Muscle of back (tissue), 13 donors: ENCODE measurements around the gene DUS2. TPM values are rescaled to one million over a fixed set of nuclear protein-coding genes. Genes with fewer than 3 reads are reported as not detected.
"Not testable (repeated sequence)": the region's sequence is repeated elsewhere in the genome, so short reads cannot be mapped to it uniquely, and the experiment has no call there.

Experiments used
- DNase-seq, 3 donors: peaks; one replicate each; pipeline versions ENCODE4 v3.0.0 to v3.0.0-alpha.2; 2013
- long read RNA-seq, 9 donors: transcript quantifications; one replicate each; lab custom pipeline, GENCODE V29; 2026
- polyA plus RNA-seq, 10 donors: library from polyadenylated mRNA; unstranded; fragments of 120-200 nt; gene quantifications; one replicate each; pipeline ENCODE4 v1.2.1, GENCODE V29; 2013; ENCODE audit not compliant: insufficient read length in 10 of 10

DUS2 gene
- 10 to 100 TPM; 10.2 to 15.0 (median 11.0) TPM for polyA plus RNA-seq
- long read RNA-seq, donor 1: 0 reads
- long read RNA-seq, donor 2, partial matches to known transcripts: 0 of 2 reads
- long read RNA-seq, donor 2, other reads (novel, unspliced or antisense): 0 of 2 reads
- long read RNA-seq, donor 3: 0 reads
- long read RNA-seq, donor 4, partial matches to known transcripts: 0 of 2 reads
- long read RNA-seq, donor 4, other reads (novel, unspliced or antisense): 0 of 2 reads
- long read RNA-seq, donor 5, partial matches to known transcripts: 0 of 1 reads
- long read RNA-seq, donor 5, other reads (novel, unspliced or antisense): 0 of 1 reads
- long read RNA-seq, donor 6: 0 reads
- long read RNA-seq, donor 7, partial matches to known transcripts: 0 of 5 reads
- long read RNA-seq, donor 7, other reads (novel, unspliced or antisense): 0 of 5 reads
- long read RNA-seq, donor 8, partial matches to known transcripts: 0 of 1 reads
- long read RNA-seq, donor 8, other reads (novel, unspliced or antisense): 0 of 1 reads
- long read RNA-seq, donor 9: 0 reads

DNA sequence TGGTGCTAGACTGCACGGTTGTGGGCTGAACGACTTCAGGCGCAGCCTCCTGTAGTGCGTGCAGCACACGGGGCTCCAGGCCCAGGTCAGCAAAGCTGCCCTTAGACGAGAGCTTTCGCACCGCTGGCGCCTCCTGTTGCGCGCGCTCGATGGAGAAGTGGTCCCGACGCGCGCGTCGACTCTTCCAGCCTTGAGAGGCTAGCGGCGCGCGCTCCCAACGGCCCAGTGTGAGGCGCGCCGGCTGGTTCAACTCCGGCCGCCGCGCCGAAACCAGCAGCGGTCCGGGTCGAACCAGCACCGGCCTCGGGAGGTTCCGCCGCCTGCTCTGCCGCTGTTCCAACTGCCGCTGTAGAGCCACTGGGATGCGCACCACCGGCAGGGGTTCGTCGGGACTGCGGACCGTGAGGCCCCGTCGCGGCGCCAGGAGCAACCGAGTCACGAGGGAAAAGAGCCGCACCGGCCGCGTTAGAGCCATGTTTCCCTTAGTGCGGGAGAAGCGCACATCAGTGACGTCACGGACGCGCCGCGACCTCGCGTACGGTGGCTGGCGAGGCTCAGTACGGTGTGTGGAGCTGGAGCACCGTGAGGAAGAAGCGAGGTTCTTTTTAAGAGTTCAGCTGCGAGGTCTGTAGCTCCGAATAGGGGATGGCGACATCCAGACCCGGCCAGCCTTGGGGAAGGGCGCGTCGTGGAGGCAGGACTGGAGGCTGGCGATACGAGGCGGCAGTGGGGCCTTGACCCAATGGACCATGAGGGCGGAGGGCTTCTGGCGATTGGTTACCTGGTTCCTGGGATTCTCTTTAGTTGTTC, at the start of gene DUS2, which contains the start of gene DDX28:
Gene DUS2, plus strand, starts transcription at position 557 of the 810 bp plus-strand sequence. CDS start 14,740 bp downstream, outside the sequence.
Gene DDX28, minus strand, starts transcription at position 505 of the 810 bp plus-strand sequence. Its CDS starts 30 bp downstream, at position 475.
- peak; percentile 91 to 98 (median 96) for DNase-seq

DNA sequence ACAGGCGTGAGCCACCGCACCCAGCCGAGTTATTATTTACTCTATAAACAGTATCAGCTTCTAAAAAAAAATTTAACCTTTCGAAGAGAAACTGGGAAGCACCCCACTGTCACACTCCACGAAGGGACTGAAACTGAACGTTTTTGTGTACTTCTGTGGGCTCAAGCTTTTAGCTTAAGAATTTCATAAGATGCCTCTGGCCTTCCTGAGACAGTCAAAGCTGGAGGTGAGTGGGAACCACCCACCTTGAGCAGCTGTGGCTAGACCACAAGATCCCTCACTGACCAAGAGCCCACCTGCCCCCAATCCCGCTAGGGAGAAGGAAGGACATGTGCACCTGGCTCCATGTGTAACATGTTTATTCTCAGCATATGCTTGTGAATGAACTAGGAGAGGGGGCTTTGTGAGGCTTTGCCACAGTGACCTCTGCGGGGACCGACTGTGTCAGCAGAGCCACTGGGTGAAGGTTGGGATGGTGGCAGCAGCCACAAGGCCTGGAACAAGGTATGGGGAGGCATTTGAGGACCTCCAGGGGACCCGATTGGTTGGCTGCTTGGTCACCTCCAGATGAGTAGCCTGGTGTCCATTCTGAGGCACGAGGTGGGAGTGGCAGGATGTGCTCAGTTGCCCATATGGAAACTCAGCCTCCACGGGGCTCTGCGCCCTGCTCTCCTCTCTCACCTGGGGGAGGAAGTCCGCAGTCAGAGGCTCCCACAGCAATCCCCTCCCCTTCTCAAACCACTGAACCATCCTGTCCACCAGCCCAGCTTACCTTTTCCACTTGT, 47.6 kb upstream of the DUS2 start:
- no peak for DNase-seq

DNA sequence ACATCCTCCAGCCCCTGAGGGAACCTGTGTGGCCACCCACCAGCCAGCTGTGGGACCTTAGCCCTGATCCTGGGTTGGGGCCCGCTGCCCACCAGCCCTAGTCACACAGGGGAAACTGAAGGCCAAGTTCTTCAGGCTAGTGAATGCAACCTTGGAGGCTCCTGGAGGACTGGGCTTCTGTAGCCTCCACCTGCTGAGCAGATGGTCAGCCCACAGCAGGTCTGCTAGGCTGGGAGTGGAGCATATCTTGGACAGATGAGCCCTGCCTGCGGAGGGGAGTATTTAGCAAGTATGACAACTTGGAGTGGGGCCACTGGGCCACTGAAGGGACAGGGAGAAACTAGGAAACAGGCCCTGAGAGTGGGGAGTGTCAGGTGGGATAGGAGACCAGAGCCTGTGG, 46.9 kb upstream of the DUS2 start:
- no peak for DNase-seq

- no peak for DNase-seq
Observed at GRCh38 chr16:67977005-67977404, 46.1 kb upstream of the DUS2 start.

GRCh38 chr16:67977469-67978227, 45.4 kb upstream of the DUS2 start:
- no peak for DNase-seq

DNA sequence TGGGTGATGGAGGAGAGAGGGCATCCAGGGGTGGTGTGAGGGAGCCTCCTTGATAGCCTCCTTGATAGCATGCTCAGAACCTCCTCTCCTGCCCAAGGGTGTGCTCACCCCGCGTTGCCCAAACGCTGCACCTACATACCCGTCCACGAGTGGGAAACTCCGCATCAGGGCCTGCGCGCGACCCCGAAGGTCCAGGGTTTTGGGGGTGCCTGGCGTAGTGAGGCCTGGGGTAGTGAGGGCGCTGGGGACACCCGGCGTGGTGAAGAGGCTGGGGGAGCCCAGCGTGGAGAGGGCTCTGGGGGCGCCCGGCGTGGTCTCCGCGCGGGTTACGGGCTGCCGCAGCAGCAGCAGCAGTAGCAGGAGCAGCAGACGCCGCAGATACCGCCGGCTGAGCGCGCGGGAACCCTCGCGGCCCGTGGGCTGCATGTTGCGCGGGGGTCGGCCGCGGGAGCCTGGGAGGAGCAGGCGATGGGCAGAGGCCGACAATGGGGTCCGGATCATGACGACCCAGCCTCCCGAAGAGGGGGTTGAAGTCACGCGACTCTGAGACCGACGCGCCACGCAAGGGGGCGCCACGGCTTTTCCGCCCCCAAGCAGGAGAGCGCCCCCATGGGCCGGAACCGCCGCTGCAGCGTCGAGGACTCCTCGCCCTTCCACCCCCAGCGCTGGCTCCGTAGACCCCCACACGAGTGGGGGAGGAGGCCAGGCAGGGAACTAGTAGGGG, 43.0 kb upstream of the DUS2 start, which contains the start of gene DPEP3:
Gene DPEP3, minus strand, starts transcription at position 545 of the 724 bp plus-strand sequence. Its CDS starts 119 bp downstream, at position 426.
- DNase-seq: no peak

DNA sequence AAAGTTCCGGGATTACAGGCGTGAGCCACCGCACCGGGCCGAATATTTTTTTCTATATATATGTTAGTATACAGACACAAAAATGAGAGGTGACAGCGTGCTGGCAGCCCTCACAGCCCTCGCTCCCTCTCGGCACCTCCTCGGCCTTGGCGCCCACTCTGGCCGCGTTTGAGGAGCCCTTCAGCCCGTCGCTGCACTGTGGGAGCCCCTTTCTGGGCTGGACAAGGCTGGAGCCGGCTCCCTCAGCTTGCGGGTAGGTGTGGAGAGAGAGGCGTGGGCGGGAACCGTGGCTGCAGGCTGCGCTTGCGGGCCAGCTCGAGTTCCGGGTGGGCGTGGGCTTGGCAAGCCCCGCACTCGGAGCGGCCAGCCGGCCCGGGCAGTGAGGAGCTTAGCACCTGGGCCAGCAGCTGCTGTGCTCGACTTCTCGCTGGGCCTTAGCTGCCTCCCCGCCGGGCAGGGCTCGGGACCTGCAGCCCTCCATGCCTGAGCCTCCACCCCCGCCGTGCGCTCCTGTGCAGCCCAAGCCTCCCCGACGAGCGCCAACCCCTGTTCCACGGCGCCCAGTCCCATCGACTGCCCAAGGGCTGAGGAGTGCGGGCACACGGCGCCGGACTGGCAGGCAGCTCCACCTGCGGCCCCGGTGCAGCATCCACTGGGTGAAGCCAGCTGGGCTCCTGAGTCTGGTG, 40.9 kb upstream of the DUS2 start:
- DNase-seq: no peak

DNA sequence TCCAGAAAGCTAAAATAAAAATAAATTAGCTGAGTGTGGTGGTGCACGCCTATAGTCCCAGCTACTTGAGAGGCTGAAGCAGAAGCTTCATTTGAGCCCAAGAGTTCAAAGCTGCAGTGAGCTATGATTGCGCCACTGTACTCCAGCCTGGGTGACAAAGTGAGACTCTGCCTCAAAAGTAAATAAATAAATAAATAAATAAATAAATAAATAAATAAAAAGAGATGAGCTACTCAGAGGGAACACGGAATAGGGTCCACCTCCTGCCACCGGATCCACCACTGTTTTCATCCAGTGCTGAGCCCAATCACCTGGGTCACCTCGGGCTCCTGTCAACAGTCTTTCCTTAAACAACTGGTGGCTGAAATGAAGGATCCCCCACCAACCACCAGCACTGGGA, 36.1 kb upstream of the DUS2 start:
- DNase-seq: no peak

DNA sequence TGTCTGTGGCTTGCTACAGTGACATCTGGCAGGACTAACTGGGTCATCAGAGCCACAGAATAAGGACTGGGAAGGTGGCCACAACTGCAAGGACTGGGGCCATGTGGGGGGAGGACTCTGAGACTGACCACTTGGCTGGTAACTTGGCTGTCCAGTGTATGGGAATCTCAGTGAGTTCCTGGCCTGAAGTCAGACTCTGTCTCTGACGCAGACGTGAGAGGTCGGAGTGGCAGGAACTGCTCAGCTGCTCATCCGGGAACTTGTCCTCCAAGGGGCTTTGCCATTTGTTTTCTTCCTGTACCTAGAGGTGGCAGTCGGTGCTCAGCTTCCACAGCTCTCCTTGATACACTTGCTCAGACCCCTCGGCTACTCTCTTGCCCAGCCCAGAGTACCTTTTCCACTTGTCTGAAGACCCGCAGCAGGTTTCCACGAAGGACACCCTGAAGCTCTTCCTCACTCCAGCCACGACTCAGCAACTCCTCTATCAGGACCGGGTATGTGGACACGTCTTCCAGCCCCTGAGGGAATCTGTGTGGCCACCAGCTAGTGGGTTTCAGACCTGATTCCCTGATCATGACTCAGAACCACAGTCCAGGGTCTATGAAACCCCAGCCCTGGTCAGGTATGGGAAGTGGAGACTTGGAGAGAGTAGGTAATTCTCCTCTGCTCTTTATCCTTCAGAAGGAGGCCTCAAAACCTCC, 35.5 kb upstream of the DUS2 start:
- DNase-seq: peak in 1 of 3 donors; percentile 34

DNA sequence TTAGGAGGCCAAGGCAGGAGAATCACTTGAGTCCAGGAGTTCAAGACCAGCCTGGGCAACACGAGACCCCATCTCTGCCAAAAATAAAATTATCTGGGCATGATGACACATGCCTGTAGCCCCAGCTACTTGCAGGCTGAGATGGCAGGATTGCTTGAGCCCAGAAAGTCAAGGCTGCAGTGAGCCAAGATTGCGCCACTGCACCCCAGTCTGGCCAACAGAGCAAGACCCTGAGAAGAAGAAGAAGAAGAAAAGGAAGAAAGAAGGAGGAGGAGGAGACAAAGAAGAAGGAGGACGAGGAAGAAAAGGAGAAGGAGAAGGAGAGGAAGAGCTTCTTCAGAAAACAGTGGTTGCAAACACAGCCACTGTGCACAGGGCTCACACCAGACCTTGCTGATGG, 34.4 kb upstream of the DUS2 start:
- no peak for DNase-seq

DNA sequence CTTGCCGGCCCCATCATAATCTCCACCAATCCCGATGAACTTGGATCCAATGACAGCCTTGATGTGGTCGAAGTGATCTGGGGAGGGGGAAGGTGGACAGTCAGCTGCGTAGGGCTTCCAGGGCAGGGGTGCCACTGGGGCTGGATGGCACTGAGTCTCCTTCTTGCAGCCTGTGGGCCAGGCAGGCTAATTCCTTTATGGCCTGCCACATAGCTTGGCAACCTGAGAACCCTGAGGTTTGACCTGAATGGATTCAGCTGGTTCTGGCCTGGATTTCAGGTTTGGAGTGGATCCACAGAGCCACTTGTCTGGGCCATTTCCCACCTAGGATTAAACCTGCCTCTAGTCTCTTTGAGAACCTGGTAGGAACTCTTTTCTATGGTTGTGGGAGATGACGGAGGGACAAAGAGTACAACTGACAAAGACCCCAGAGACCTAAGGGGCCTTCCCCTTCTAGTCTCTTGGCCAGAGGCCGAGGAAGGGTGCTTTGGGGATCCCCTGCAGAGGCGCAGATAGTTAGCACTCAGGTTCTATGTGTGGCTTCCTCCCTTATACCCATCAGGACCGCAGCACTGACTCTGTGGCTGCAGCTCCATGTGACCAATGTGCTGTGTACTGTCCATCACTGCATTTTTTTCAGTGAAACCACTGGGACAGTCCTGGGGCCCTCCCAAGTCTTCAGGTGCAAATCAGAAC, 33.6 kb upstream of the DUS2 start:
- DNase-seq: no peak

DNA sequence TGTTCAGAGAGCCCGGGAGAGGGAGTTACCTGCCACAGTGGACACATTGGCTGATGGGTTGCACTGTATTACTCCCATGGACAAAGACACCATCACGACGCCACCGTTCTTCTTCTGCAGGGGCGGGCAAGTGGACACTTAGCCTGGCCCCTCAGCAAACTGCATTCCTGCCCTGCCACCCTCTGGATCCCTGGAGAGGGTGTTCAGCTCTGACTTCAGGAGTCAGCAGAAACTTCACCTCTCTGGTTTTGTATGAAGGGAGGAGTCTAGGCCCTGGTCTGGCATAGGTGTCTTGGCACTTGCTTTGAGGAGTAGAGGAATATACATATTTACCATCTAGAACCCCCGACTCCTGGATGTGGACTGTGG, 33.1 kb upstream of the DUS2 start:
- no peak for DNase-seq

DNA sequence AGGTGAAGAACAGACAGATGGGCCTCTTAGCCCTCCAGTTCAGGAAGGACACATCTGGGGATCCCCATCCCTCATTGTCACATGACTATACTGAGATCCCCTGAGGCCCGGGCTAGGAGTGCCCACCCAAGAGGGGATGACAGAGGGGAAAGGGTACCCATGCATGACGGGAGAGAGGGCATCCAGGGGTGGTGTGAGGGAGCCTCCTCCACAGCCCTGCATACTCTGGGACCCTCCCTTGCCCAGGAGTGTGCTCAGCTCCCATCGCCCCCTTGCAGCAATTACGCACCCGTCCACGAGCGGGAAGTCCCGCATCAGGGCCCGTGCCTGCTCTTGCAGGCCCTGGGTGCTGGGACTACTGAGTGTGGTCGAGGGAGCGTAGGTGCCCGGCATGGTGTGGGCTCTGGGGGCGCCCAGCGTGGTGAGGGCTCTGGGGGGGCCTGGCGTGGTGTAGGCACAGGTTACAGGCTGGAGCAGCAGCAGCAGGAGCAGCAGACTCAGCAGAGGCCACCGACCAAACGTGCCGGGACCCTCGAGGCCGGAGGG, 30.4 kb upstream of the DUS2 start:
- no peak for DNase-seq

GRCh38 chr16:67993207-67994039, 29.7 kb upstream of the DUS2 start:
- DNase-seq: peak; percentile 62 to 88 (median 78)

DNA sequence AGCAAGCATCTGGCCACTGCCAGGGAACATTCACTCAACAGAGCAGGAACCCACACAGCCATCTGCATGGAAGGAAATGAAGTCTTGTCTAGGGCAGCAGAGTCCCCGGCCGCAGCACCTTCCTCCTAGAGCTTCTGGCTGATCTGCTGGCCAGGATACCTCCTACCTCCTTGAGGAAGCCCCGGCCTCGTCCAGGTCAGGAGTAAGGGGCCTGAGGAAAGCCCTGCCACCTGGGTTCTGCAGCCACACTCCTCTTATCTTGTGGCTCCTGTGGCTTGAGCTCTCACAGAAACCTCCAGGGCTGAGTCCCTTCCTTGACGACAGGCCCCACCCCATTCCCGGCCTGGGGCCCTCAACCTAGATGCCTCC, 29.1 kb upstream of the DUS2 start:
- DNase-seq: not testable (repeated sequence)

GRCh38 chr16:67995423-67995822, 27.7 kb upstream of the DUS2 start:
- no peak for DNase-seq

DNA sequence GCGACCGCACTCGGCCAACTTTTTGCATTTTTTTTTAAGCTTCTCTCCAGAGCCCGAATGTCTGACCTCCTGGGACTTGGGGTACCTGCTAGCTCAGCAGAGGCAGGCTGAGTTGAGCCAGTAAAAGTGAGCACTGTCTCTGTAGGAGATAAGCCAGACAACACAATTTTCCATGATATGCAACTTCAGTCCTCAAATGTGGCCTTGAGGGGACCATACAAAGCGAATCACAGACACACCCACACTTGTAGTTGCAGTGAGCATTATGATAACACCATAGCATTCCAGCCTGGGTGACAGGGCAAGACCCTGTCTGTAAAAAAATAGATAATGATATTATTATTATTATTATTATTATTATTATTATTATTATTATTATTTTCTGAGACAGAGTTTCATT, 26.4 kb upstream of the DUS2 start:
- no peak for DNase-seq
